Endothelial cell of umbilical vein (primary cell): ENCODE measurements around the gene LRP5. TPM values are rescaled to one million over a fixed set of nuclear protein-coding genes. Genes with fewer than 3 reads are reported as not detected.

ENCODE experiments used
- BruUV-seq: library from RNA; stranded (reverse); fragments of 400-500 nt; replicated peaks from 2 replicates; lab custom pipeline; 2021; lab: Mats Ljungman, UMichigan
- CTCF ChIA-PET: fragments of 300-600, 350-600 bp; sonication (Branson Sonifier 250); formaldehyde crosslinking; loops from one replicate; lab custom pipeline; 2021; ENCODE audit warnings: antibody characterized with exemption, inconsistent platforms; lab: Charles Lee
- POLR2A ChIA-PET: fragments of 300-600, 350-600 bp; sonication (Branson Sonifier 250); formaldehyde crosslinking; loops from one replicate; lab custom pipeline; 2021; ENCODE audit warnings: antibody characterized with exemption, inconsistent platforms; lab: Charles Lee
- DNase-seq: peaks from one replicate; pipeline ENCODE4 v3.0.0-alpha.2; 2011; ENCODE audit warnings: low read depth, low spot score
- FAIRE-seq: peaks from 2 replicates; lab custom pipeline; 2011; peaks lifted over from hg19 to GRCh38; lab: Jason Lieb, UNC
- H2AFZ ChIP-seq: 2 replicates; pipeline ENCODE4 v1.6.0; 2012; ENCODE audit warnings: low read depth, low read length, control low read depth, inconsistent platforms
- H3K27ac ChIP-seq: 2 replicates; pipeline ENCODE4 v1.5.1; 2011; ENCODE audit warnings: low read depth, mild to moderate bottlenecking, control low read depth, low read length, moderate library complexity; ENCODE audit not compliant: insufficient read depth
- H3K27me3 ChIP-seq, 2 experiments: 2 replicates each; pipeline versions ENCODE4 v1.6.0 to v1.6.1; 2011; ENCODE audit warnings: low read length in 2 of 2, mixed read lengths in 1 of 2; ENCODE audit not compliant: control insufficient read depth in 2 of 2, insufficient read depth in 2 of 2
- H3K36me3 ChIP-seq, 2 experiments: 2 replicates in 1 of 2; 3 replicates in 1 of 2; pipeline ENCODE4 v1.5.1; 2011; ENCODE audit warnings: low read length in 2 of 2, mild to moderate bottlenecking in 1 of 2, moderate library complexity in 1 of 2; ENCODE audit not compliant: control insufficient read depth in 2 of 2, insufficient read depth in 2 of 2; ENCODE audit errors: extremely low read depth in 1 of 2
- H3K4me1 ChIP-seq: 3 replicates; pipeline ENCODE4 v1.5.1; 2011; ENCODE audit warnings: mild to moderate bottlenecking, low read length; ENCODE audit not compliant: control insufficient read depth, insufficient read depth; ENCODE audit errors: extremely low read depth
- H3K4me2 ChIP-seq: 2 replicates; pipeline ENCODE4 v1.6.1; 2011; ENCODE audit warnings: low read length, control low read depth, mixed read lengths; ENCODE audit not compliant: insufficient read depth
- H3K4me3 ChIP-seq, 3 experiments: fragments of 200-600 bp in 1 of 3; sonication (generic), shearing (Covaris generic) in 1 of 3; replicated peaks in 1 of 3; 2 replicates each; pipeline ENCODE4 v1.5.1; 2011 to 2016; ENCODE audit warnings: control low read depth in 3 of 3, low read length in 3 of 3, mild to moderate bottlenecking in 2 of 3, inconsistent platforms in 1 of 3, low read depth in 1 of 3, moderate library complexity in 1 of 3; ENCODE audit not compliant: insufficient read depth in 1 of 3
- H3K79me2 ChIP-seq: 2 replicates; pipeline ENCODE4 v1.6.0; 2012; ENCODE audit warnings: low read length, inconsistent platforms; ENCODE audit not compliant: control insufficient read depth, insufficient read depth
- H3K9ac ChIP-seq: replicated peaks from 2 replicates; pipeline ENCODE3; 2011; ENCODE audit warnings: low read length, control low read depth; ENCODE audit not compliant: insufficient read depth; ENCODE audit errors: extremely low read depth
- H3K9me1 ChIP-seq: replicated peaks from 3 replicates; pipeline ENCODE4 v1.6.0; 2011; ENCODE audit warnings: mild to moderate bottlenecking, low read length; ENCODE audit not compliant: control insufficient read depth, insufficient read depth; ENCODE audit errors: extremely low read depth
- H3K9me3 ChIP-seq: replicated peaks from 2 replicates; pipeline ENCODE4 v1.5.1; 2012; ENCODE audit warnings: low read length, inconsistent platforms; ENCODE audit not compliant: control insufficient read depth, insufficient read depth
- H4K20me1 ChIP-seq: replicated peaks from 2 replicates; pipeline ENCODE3; 2011; ENCODE audit warnings: mild to moderate bottlenecking, low read length; ENCODE audit not compliant: control insufficient read depth, insufficient read depth; ENCODE audit errors: extremely low read depth
- CTCF ChIP-seq, 2 donors: IDR thresholded peaks; 1 replicate in 1 of 2; 2 replicates in 1 of 2; pipeline ENCODE4 v1.5.1; 2011; ENCODE audit warnings: low read length in 2 of 2, mild to moderate bottlenecking in 2 of 2, moderate library complexity in 2 of 2, control low read depth in 1 of 2, inconsistent platforms in 1 of 2, low read depth in 1 of 2; ENCODE audit not compliant: insufficient read depth in 1 of 2; ENCODE audit errors: extremely low read depth in 1 of 2
- EZH2 ChIP-seq: IDR thresholded peaks from 2 replicates; pipeline ENCODE4 v1.6.1; 2012; ENCODE audit warnings: borderline replicate concordance, low read depth, mild to moderate bottlenecking, moderate library complexity, low read length, inconsistent platforms; ENCODE audit not compliant: severe bottlenecking
- FOS ChIP-seq: IDR thresholded peaks from 2 replicates; pipeline ENCODE4 v1.6.1; 2011; ENCODE audit warnings: mild to moderate bottlenecking, low read length, moderate library complexity, borderline replicate concordance; ENCODE audit not compliant: insufficient read depth
- GATA2 ChIP-seq: IDR thresholded peaks from 2 replicates; pipeline ENCODE4 v1.7.0; 2011; ENCODE audit warnings: low read depth, mild to moderate bottlenecking, moderate library complexity, mixed read lengths, low read length; ENCODE audit not compliant: insufficient read length, insufficient read depth
- JUN ChIP-seq: IDR thresholded peaks from 2 replicates; pipeline ENCODE4 v1.6.1; 2011; ENCODE audit warnings: borderline replicate concordance, low read depth; ENCODE audit not compliant: insufficient read length, insufficient read depth
- MYC ChIP-seq: IDR thresholded peaks from one replicate; pipeline ENCODE4 v1.6.1; 2011; ENCODE audit warnings: mild to moderate bottlenecking, low read depth, low read length
- POLR2A ChIP-seq: IDR thresholded peaks from 2 replicates; pipeline ENCODE4 v1.6.1; 2012; ENCODE audit warnings: low read depth, mild to moderate bottlenecking, control low read depth, low read length
- POLR2AphosphoS5 ChIP-seq: IDR thresholded peaks from 2 replicates; pipeline ENCODE4 v1.6.1; 2012; ENCODE audit warnings: low read depth, mild to moderate bottlenecking, control low read depth, low read length, moderate library complexity; ENCODE audit not compliant: insufficient read depth
- dilution Hi-C: fragments of 300-500 bp; cut with MboI; formaldehyde crosslinking; loops from one replicate; pipeline ENCODE4 v1.15.0; 2019; ENCODE audit warnings: low sequenced_read_pairs; ENCODE audit not compliant: extremely low pct_ligation_motif_present
- intact Hi-C: fragments of 100-400 bp; cut with micrococcal nuclease; formaldehyde crosslinking; loops from one replicate; pipeline ENCODE4 v1.10.0; 2022
- polyA plus RNA-seq, 4 experiments: library from polyadenylated mRNA; depleted of rRNA in 3 of 4; stranded (reverse) in 3 of 4; unstranded in 1 of 4; fragments of >200 nt; gene quantifications; 2 replicates each; pipeline versions ENCODE4 v1.2.1 to v1.2.3, GENCODE V29; 2011 to 2012; ENCODE audit warnings: missing spikeins in 1 of 4
- total RNA-seq: library from RNA; stranded (reverse); gene quantifications from 2 replicates; pipeline ENCODE4 v1.2.3, GENCODE V29; 2021
- TF ChIP-seq, protein P1 (sequence below): IDR thresholded peaks from 2 replicates; pipeline ENCODE4 v1.6.1; 2011; ENCODE audit not compliant: insufficient read depth, insufficient read length

LRP5 gene
- total and polyA plus RNA-seq, 2 donors (not counting 3 experiments of a cell fraction or from before 2014, with no cell fraction given) = 35.1 to 51.8 TPM

DNA sequence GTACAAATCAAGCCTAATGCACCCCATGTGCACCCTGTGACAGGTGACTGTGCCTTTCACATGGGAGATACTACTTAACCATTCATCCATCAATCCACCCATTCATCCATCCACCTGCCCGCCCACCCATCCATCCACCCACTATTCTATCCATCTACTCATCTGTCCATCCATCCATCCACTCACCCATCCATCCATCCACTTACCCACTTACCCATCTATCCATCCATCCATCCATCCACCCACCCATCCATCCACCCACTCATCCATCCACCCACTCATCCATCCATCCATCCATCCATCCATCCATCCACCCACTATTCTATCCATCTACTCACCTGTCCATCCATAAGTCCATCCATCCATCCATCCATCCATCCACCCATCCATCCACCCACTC is 48.1 kb upstream of the LRP5 start:
- H3K9me1 ChIP-seq = no peaks in the 10 kb centered on the region
- no TSS peak for BruUV-seq
- H3K9me3 ChIP-seq = no peaks in the 10 kb centered on the region
- H3K4me1 ChIP-seq = no peaks in the 10 kb centered on the region
- H3K27ac ChIP-seq = no peak overlapping the region
- DNase-seq = no peak
- H4K20me1 ChIP-seq = no peaks in the 10 kb centered on the region
- POLR2A ChIA-PET = no interaction called here
- H3K4me3 ChIP-seq = no peak overlapping the region
- peaks cover 0 to 20% of the 10 kb centered on the region in 2 experiments for H3K36me3 ChIP-seq
- no peak for FAIRE-seq
- H3K27me3 ChIP-seq = no peaks in the 10 kb centered on the region
- no peaks in the 10 kb centered on the region for H3K79me2 ChIP-seq
- CTCF ChIA-PET = no interaction called here
- dilution Hi-C loops (no loop called here), intact Hi-C loops (no loop called here)
- no peak overlapping the region for H2AFZ ChIP-seq
- no peak overlapping the region for H3K4me2 ChIP-seq
- TF ChIP-seq POLR2A = no peak
- TF ChIP-seq GATA2 = no peak
- TF ChIP-seq MYC = no peak
- no peak for TF ChIP-seq POLR2AphosphoS5
- TF ChIP-seq CTCF (IDR thresholded peaks at IDR 0.05; ENCODE audit: extremely low read depth in 1 of 2, insufficient read depth in 1 of 2, low read depth in 1 of 2, low read length in 2 of 2) = no peak
- TF ChIP-seq, protein P1, sequence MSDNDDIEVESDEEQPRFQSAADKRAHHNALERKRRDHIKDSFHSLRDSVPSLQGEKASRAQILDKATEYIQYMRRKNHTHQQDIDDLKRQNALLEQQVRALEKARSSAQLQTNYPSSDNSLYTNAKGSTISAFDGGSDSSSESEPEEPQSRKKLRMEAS = no peak
- TF ChIP-seq FOS = no peak
- no peak for TF ChIP-seq JUN
- TF ChIP-seq EZH2 = no peak
- no peak overlapping the region for H3K9ac ChIP-seq
